ENCODE measurements around the gene IFT122. TPM values are rescaled to one million over a fixed set of nuclear protein-coding genes. Genes with fewer than 3 reads are reported as not detected.

IFT122 gene
- total RNA-seq, 2 donors from 2014 or later, result 18.8 to 21.6 TPM

Other genes starting within 250 kb of the IFT122 start
- 100 to 1,000 TPM; 240 to 307 TPM for gene COPG1, start 190.6 kb upstream of the IFT122 start, total RNA-seq
- gene HMCES, start 161.4 kb upstream of the IFT122 start, total RNA-seq, result 10 to 100 TPM; 42.3 to 44.2 TPM
- under 1 TPM; 0.56 to 0.58 TPM for gene EFCAB12, start 11.6 kb upstream of the IFT122 start, total RNA-seq
- gene MBD4, start 276 bp upstream of the IFT122 start, total RNA-seq, result 10 to 100 TPM; 21.8 to 23.6 TPM
- not detected for gene RHO, start 88.4 kb downstream of the IFT122 start, total RNA-seq
- gene H1-8, start 103.0 kb downstream of the IFT122 start, total RNA-seq, result not detected
- 10 to 100 TPM; 16.5 to 38.8 TPM for gene PLXND1, start 166.5 kb downstream of the IFT122 start, total RNA-seq